Midbrain (tissue), 1 donor: ENCODE measurements around the gene EIF4G3.
"Not testable (repeated sequence)": the region's sequence is repeated elsewhere in the genome, so short reads cannot be mapped to it uniquely, and the experiment has no call there.

Experiments used
- DNase-seq: peaks from one replicate; lab custom pipeline; 2025; lab: John Stamatoyannopoulos, UW

Gene EIF4G3

DNA sequence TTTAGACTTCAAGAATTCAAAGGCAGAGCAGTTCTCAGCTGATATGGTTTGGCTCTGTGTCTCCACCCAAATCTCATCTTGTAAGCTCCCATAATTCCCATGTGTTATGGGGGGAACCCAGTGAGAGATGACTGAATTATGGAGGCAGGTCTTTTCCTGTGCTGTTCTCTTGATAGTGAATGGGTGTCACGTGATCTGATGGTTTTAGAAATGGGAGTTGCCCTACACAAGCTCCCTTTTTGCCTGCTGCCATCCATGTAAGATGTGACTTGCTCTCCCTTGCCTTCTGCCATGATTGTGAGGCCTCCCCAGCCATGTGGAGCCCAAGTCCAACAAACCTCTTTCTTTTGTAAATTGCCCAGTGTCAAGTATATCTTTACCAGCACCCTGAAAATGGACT is 146.5 kb downstream of the EIF4G3 start:
- DNase-seq = no peak

DNA sequence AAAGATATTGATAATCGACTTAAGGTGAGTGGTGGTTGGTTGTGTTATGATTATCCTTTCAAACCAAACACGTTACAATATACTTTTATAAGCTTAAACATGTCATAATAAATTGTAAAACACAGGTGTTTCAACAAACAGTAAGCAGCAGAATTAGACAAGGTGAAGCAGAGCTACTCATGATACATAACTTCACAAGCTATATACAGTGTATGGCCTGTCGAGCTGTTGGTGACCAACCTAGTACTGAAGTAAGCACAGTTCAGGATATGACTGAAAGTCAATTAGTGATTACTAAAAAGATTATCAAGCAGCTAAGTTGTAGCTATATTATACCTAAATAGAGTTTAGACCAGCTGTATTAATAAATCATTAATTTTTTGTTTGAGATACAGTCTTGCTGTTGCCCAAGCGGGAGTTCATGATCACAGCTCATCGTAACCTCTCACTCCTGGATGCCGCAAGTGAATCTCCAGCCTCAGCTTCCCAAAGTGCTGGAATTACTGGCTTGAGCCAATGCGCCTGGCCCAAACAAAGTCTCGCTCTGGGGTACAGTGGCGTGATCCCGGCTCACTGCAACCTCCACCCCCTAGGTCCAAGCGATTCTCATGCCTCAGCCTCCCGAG is 148.1 kb downstream of the EIF4G3 start:
- no peak for DNase-seq

DNA sequence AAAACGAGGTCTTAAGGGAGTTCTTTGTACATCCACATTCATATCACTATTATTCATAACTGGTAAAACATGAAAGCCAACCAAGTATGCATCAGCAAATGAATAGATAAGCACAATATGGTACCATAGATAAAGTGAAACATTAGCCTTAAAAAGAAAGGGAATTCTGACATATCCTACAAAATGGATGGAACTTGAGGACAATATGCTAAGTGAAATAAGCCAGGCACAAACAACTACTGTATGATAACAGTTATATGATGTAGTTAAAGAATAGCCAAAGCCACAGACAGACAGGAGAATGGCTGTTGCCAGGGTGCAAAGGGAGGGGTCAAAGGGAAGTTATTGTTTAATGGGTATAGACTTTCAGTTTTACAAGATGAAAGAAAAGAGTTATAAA is 148.9 kb downstream of the EIF4G3 start:
- no peak for DNase-seq

DNA sequence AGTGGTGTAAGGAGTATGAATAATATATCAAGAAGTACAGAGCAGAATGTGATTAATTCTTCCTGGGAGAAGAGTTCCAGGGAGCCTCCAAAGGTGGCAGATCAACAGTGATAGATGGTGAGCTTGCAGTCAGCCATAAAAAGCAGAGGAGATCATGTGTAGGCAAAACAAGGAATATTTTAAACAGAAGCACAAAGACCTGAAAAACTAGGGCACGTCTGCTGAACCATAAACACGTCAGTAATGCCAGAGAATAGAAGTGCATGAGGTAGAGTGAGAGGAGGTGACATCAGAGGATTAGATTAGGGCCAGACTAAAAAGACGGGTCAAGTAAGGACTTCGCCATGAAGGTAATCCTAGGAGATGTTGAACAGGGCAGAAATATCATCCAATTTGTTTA is 151.8 kb downstream of the EIF4G3 start:
- DNase-seq = no peak

DNA sequence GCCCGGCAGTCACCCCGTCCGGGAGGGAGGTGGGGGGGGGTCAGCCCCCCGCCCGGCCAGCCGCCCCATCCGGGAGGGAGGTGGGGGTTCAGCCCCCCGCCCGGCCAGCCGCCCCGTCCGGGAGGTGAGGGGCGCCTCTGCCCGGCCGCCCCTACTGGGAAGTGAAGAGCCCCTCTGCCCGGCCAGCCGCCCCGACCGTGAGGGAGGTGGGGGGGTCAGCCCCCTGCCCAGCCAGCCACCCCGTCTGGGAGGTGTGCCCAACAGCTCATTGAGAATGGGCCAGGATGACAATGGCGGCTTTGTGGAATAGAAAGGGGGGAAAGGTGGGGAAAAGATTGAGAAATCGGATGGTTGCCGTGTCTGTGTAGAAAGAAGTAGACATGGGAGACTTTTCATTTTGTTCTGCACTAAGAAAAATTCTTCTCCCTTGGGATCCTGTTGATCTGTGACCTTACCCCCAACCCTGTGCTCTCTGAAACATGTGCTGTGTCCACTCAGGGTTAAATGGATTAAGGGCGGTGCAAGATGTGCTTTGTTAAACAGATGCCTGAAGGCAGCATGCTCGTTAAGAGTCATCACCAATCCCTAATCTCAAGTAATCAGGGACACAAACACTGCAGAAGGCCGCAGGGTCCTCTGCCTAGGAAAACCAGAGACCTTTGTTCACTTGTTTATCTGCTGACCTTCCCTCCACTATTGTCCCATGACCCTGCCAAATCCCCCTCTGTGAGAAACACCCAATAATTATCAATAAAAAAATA is 152.4 kb downstream of the EIF4G3 start:
- DNase-seq = not testable (repeated sequence)

DNA sequence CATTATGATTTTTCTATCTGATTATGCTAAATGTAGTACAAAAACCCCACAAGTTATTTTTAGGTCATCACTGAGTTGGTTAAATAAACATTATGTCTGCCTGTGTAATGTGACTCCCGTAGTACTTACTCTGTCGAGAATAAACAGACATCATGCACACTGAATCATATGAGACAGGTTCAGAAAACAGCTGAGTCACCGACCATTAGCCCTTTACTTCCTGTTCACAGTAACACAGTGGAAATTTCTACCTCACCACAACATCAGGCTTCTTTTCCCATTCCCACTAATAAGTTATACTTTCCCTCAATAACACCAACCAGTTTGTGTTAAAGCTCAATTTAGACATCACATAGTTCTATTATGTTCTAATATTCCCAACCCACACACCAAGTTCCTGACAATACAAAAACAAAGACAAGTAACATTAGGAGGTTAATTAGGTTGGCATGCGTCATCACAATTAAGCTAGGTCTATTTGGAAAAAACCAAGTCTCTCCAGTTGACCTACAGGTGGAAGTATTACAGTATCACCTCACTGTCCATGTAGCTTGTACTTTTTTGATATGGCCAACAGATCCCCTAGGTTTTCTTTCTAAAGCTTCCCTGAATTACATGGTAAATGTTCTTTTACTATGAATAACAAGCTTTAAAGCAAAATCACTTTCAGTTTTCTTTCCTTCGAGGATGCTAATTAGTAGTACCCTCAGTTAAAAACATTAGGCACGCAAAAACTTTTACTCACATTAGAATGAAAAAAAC is 154.2 kb downstream of the EIF4G3 start:
- DNase-seq = peak; percentile 28

DNA sequence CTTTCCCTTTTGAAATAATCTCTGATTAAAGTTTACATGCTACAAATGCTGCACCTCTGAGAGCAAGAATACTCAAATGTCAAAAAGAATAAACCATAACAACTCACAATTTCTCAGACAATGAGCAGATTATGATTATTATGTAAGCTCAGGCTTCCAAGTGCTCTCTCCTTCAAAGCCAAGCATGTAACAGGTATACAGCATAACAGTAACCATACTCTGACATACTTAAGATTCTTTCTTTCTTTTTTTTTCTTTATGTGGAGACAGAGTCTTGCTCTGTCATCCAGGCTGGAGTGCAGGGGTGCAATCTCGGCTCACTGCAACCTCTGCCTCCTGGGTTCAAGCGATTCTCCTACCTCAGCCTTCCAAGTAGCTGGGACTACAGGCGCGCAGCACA is 155.4 kb downstream of the EIF4G3 start:
- DNase-seq = no peak

DNA sequence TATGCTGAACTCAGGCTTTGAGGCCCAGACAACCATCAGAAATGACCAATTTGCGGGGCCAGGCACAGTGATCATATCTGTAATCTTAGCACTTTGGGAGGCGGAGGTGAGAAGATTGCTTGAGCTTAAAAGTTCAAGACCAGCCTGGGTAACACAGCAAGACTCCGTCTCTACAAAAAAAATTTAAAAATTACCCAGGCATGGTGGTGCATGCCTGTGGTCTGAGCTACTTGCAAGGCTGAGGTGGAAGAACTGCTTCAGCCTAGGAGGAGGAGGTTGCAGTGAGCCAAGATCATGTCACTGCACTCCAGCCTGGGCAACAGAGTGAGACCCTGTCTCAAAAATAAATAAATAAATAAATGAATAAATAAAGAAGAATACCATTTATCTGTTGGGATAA is 156.5 kb downstream of the EIF4G3 start:
- no peak for DNase-seq

DNA sequence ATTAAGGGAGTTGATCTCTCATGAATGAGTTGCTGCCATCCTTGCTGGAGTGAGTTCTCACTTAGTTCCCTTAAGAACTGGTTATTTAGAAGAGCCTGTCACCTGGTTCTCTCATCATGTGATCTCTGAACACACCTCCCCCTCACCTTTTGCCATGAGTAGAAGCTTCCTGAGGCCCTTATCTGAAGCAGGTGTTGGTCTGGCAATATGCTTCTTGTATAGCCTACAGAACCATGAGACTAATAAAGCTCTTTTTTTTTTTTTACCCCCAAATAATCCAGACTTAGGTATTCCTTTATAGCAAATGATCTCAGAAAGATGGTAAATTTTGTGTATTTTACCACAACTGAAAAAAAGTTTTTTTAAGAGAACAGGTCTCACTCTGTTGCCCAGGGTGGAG is 158.0 kb downstream of the EIF4G3 start:
- DNase-seq = no peak

DNA sequence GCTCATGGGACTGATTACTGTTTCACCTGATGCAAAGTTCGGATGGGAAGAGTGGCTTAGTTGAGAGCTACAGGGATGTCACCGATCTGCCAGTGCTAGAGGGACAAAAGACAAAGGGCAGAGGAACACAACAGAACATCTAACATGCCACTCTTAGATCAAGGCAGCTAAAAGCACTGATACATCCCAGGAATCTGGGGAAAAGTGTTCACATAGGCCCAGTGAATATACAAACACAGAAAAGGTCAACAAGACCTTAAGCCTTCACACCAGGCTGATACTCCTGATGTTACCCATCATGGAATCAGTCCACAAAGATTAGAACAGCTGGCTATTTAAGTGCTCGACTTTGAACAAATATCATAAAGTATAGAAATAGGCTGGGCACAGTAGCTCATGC is 163.2 kb downstream of the EIF4G3 start:
- DNase-seq = no peak

DNA sequence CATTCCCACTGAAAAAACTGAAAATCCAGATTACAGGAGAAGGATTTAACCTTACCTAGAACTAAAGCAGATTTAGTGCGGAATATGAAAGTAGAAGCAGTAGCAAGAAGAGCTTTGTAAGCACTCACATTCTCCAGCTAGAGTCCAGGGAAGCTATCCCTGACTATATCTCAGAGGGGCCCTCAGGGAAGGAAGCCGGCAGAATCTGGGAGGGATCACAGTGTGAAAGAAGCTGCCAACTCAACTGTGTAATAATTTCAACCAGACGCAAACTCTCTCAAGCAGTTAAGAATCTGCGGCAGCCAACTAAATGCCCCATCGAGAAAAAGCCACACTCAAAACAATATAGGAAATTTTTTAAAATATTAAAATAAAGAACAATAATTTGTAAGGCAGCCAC is 163.8 kb downstream of the EIF4G3 start:
- no peak for DNase-seq

DNA sequence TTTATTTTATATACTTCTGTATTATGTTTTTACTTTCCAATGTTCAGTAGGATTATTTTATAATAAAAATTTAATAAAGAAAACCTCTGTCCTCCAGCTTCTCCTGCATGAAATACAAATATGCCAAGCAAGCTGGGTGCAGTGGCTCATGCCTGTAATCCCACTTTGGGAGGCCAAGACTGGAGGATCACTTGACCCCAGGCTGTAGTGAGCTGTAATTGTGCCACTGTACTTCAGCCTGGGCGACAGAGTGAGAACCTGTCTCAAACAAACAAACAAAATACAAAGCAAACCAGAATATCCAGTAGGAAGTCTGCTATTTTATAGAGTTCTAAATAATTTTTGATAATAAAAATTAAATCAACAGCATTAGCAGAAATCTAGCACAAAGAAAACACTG is 168.8 kb downstream of the EIF4G3 start:
- no peak for DNase-seq

DNA sequence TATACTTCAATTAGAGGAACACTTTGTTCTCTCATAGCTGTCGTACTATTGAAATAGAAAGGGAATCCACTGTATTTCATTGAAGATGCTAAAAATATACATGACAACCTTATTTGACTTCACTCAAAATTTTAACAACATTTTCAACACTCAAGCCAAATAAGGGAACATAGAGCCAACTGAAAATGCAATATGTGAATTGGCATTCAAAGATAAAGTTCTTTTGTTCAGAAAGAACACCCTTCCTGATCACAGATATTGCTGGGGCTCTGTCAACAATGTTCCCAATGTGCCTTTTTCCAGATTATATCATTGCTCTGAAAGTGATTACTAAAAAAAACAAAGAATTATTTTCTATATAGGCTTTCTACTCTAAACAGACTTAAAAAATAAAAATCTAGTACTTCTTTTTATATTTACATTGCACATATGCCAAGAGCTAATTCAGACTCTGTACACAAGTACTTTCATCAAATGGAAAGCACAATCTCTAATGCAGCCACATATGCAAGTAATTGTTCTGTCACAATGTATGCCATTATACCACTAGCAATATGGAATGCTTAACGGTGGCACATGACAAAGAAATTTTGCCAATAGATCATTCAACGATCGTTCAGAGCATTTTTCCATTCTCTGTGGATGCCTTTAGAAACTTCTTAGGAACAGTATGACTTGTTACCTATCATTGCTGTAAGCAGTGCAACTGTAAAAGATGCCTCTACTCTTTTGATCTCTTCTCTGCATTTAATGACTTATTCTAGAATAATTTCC is 171.0 kb downstream of the EIF4G3 start:
- DNase-seq = no peak

DNA sequence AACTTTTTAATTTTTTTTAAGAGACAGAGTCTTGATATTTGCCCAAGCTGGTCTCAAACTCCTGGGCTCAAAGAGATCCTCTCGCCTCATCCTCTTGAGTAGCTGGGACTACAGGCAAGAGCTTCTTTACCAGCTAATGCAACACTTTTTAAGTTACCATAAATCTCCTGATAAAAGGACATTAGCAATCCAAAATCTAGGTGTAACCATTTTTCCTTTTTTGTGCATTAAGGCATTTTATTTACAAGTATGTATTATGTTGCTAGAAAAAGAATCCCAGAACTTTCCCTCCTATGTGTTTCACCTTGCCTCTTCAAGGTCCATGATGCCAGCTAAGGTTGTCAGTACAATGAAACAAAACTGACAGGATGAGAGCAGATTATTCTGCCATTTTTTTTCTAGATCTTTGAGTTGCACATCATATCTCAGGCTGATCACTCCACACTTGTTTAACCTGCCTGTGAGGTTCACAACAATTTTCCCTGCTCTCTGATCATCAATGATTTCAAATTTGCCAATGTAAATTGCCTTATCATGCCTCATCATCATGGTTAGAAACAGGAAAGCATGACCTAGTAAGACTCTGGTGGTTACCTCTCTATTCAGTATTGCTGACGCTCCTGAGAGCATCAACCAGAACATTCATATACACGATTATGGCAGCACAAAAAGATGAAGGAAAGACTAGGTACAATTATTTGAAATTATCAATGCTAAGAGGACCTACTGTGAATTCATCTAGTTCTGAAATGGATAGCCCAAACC is 173.2 kb downstream of the EIF4G3 start:
- DNase-seq = no peak

DNA sequence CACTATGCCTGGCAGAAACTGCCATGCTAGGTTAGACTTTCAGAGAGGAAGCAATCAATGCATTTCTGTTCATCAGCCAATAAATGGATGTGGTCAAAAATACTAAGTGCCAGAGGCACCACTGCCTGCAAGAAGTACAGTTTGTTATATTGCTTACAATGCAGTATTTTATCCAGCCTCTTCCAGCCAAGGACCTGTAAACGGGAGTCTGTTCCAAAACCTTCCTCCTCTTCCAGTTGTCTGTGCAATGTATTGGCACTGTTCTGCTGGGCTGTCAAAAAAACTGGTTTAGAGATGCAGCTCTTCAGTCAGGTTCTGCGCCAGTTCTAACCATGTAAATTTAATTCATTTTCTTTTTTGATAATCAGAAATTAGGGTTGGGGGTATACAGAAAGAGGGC is 175.7 kb downstream of the EIF4G3 start:
- no peak for DNase-seq

DNA sequence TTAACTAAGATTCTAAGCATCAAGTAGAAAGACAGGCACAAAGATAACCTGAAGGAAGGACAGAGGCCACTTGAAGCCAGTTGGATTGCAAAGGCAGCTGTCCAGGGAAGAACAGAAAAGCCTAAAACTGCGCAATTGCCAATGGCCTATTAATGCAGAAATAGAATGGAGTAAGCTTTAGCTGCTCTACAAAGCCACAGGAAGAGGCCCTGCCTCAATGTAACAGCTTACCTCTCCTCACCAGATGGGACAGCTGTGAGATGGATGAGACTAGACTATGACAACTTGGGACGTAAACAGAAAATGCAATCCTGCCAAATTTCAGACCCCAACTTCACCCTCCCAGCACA is 176.5 kb downstream of the EIF4G3 start:
- DNase-seq = no peak

DNA sequence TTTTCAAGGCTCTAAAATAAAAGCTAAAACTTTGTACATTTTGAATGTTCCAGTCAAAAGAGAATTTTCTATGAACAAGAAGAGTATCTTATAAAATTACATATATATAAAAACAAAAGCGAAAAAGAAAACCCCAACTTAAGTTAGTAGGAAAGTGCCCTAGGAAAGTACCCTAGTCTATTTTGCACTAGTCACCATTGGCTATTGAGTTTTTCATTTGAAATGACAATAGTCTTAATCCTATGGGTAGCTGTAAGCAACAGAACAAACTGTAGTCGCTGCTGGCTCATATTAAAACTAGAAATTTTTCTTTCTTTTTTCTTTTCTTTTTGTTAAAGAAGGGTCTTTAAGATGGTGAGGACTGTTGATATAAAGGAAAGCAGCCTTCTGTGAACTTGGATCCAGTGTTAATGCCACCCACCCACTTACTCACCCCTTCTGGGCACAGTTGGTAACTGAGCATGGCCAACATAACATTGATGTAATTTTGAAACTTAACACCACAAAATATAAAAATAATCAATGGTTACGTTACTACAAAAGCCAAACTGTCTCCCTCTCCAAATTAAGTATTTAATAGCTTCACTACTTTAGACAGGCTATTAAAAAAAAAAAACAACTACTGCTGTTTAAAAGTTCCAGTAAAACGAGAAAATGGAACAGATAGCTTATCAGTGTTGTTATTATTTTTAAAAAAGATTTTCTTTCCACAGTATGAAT is 177.0 kb downstream of the EIF4G3 start:
- DNase-seq = no peak

DNA sequence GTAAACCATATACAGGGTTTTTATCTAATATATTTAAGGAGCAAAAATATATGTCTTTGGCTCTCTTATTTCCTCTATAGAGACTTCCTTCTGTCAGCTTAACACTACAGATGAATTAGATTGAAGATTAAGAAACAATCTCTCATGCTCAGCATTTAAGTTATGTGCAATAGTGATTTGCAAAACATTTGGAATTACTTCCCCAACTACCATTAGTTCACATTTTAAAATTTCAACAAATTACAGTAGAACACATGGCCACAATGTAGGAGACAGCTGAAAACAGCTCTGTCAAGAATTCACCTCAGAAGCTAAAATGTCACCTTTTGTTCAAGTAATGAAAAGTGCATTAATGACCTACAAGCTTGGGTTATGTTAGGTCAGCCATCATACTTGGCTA is 177.9 kb downstream of the EIF4G3 start:
- no peak for DNase-seq

DNA sequence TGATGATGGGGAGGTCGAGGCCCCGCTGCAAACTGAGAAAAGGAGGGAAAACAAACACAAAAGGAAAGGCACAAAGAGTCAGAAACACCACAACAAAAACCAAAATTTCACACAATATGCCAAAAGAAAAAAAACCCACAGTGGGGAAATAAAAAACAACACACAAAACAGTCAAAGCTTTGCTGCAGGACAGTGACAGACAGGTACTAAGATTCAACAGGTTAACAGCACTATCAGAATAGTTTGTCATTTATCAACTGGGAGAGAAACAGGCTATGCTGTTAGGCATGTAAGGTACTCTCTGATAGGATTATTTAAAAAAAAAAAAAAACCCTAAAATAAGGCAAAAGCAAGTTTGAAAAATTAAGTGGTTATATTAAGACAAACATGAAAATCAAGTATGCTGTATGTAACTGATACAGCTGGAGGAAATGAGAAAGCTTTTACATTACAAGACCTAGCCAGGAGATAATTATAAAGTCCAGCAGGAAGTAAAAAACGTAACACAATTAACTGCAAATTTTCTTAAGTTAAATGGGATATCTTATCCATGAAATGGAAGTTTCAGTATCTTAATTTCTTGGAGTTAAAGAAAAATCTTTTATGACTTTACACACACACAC is 179.0 kb downstream of the EIF4G3 start:
- no peak for DNase-seq

DNA sequence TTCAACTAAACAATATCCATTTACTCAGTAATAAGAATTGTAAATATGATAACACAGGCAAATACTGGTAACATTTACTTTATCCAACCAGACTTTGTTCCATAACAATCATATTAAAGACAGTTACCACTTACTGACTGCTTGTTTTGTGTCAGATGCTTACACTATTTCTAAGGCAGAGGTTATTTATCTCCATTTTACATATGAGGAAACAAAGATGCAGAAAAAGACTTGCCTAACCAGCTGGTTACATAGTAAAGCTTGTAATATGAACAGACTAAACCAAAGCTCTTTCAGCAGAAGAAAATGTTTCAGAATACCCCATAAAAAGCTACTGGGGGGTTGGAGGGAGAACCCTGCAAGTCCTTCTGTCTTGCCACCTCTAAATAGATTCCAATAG is 180.1 kb downstream of the EIF4G3 start:
- DNase-seq = no peak
